Breast epithelium (tissue), 3 donors: ENCODE data around the gene KCTD16.

Experiments
- POLR2A ChIP-seq: fragments of 450-650 bp; IDR thresholded peaks from one replicate; pipeline ENCODE4 v1.6.1; 2016; ENCODE audit warnings: antibody characterized with exemption, mild to moderate bottlenecking, moderate library complexity
- POLR2AphosphoS5 ChIP-seq, 3 donors: sonication (generic); formaldehyde crosslinking; IDR thresholded peaks; one replicate each; pipeline ENCODE4 v1.6.1; 2017; ENCODE audit warnings: antibody characterized with exemption in 3 of 3

- TF ChIP-seq POLR2AphosphoS5 (IDR thresholded peaks at IDR 0.05), result no peak
- no peak for TF ChIP-seq POLR2A
These were observed 8.6 kb downstream of the KCTD16 start for GRCh38 chr5:144179226-144179625.
